NOMO-1 treated with dmso at 0.1 percent for 144 hours (cell line): ENCODE data around the gene CHURC1.

Experiments used
- DNase-seq: peaks from one replicate; lab custom pipeline; 2025; ENCODE audit not compliant: unreplicated experiment; lab: John Stamatoyannopoulos, UW

The CHURC1 gene

GRCh38 chr14:64937821-64938193 lies 23.6 kb downstream of the CHURC1 start:
- no peak for DNase-seq

GRCh38 chr14:64938972-64939816 lies 24.9 kb downstream of the CHURC1 start:
- DNase-seq = no peak

GRCh38 chr14:64939817-64940190 lies 25.5 kb downstream of the CHURC1 start:
- DNase-seq = no peak

- DNase-seq = no peak
Measured at GRCh38 chr14:64940336-64940910, 26.2 kb downstream of the CHURC1 start.

GRCh38 chr14:64942531-64943111 lies 28.4 kb downstream of the CHURC1 start, which contains the start of gene GPX2:
Gene GPX2 (minus strand): TSS chr14:64942745. CDS start chr14:64942726, 19 bp downstream.
- no peak for DNase-seq

GRCh38 chr14:64943556-64943955 lies 29.3 kb downstream of the CHURC1 start:
- DNase-seq = no peak

- no peak for DNase-seq
Measured at GRCh38 chr14:64944041-64944440, 29.8 kb downstream of the CHURC1 start.

GRCh38 chr14:64944861-64945260 lies 30.6 kb downstream of the CHURC1 start:
- DNase-seq = no peak

GRCh38 chr14:64945431-64946178 lies 31.4 kb downstream of the CHURC1 start:
- DNase-seq = no peak

GRCh38 chr14:64946310-64947045 lies 32.2 kb downstream of the CHURC1 start:
- DNase-seq = no peak

GRCh38 chr14:64947710-64948611 lies 33.7 kb downstream of the CHURC1 start:
- DNase-seq = no peak

GRCh38 chr14:64948612-64949210 lies 34.5 kb downstream of the CHURC1 start:
- no peak for DNase-seq

GRCh38 chr14:64950889-64951288 lies 36.6 kb downstream of the CHURC1 start:
- no peak for DNase-seq

- DNase-seq = no peak
Measured at GRCh38 chr14:64951291-64951690, 37.0 kb downstream of the CHURC1 start.

- DNase-seq = no peak
Measured at GRCh38 chr14:64951724-64952123, 37.5 kb downstream of the CHURC1 start.

GRCh38 chr14:64952598-64953309 lies 38.5 kb downstream of the CHURC1 start:
- no peak for DNase-seq

- DNase-seq = no peak
Measured at GRCh38 chr14:64953310-64953654, 39.0 kb downstream of the CHURC1 start.

GRCh38 chr14:64953661-64954060 lies 39.4 kb downstream of the CHURC1 start:
- DNase-seq = no peak
